Superior temporal gyrus (tissue), 1 donor: ENCODE measurements around the gene ZNF148.

Experiments used
- DNase-seq: peaks from one replicate; pipeline ENCODE4 v3.0.0-alpha.2; 2016; ENCODE audit errors: extremely low spot score

ZNF148 gene

DNA sequence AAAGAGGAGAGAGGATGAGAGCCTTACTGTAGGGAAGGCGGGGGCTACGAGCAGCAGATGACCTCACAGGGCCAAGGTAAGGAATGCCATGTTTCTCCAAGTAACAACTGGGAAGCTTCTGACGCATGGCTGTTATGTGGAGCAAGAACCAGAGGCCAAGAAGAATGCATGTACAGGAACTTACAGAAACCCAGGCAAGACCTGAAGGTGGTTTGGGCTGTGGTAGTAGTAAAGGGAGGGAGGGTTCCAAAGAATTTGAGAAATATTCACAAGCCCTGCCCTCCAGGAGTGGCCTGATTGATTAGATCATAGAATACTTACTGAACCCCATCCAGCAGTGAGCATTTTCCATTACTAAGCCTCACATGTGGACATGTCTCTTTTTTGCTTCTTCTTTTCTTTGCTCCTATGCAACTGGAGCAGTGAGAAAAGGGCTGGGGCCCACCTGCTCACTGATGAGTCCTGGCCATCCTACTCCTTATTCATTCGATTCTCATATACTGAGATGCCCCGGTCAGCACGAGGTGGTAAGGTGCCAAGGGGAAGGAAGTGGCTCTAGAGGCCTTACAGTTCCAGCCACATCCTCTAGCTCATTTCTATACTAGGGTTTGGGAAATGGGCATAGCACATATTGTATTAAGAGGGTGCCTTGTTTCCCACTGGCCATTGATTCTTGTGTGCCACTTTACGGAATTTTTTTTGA, 154.2 kb downstream of the ZNF148 start:
- no peak for DNase-seq

DNA sequence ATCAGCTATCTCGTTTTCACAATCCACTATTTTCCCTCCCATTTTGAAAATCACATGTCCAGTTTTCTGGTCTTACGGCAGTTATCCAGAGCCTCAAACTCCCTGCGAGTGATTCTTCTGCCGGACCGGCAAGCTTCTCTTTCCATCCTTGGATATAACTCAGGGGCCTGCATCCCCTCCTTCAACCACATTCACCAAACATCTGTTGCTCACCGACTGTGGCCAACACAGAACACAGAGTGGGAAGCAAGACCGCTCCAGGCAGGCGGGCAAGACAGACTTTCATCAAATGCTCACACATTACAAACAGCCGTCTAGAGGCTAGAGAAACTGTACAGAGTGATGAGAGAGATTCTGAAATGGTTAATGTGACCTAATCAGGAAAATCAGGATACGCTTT, 154.9 kb downstream of the ZNF148 start:
- DNase-seq: no peak

DNA sequence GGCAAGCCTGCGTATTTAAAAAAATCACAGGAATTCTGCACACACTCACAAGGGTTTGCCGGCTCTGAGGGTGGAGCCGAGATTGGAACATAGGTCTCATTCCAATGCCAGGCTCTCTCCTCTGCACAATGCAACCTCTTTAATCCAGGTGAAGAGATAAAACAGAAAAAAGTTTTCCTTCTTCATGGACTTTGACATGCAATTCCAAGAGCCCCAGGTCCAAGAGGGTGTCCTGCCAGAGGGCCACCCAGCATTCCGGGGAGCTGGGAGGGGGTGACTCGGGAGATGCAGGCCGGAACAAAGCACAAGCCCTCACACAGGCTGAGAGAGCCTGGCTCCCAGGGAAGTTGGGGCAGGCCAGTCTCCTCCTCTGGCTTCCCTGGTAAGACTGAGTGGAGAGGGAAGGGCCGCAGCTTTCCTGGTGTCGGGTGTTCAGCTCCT, 155.8 kb downstream of the ZNF148 start:
- no peak for DNase-seq

DNA sequence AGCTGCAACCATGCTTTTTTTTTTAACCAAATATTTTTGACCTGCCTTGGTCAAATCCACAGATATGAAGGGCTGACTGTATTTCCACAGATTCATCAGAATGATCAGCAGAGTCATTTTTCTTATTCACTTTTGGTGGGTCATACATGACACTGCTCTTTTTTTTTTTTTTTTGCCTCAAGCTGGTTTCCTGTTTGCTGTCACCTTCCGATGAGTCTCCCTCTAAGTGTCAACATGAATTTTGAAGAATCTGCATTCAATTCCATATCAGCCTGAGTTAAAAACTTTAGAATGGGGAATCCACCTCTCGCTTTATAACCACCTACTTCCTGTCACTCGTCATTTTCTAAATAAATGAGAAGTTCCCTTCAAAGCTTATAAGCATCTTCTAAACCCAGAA, 160.4 kb downstream of the ZNF148 start:
- DNase-seq: no peak

DNA sequence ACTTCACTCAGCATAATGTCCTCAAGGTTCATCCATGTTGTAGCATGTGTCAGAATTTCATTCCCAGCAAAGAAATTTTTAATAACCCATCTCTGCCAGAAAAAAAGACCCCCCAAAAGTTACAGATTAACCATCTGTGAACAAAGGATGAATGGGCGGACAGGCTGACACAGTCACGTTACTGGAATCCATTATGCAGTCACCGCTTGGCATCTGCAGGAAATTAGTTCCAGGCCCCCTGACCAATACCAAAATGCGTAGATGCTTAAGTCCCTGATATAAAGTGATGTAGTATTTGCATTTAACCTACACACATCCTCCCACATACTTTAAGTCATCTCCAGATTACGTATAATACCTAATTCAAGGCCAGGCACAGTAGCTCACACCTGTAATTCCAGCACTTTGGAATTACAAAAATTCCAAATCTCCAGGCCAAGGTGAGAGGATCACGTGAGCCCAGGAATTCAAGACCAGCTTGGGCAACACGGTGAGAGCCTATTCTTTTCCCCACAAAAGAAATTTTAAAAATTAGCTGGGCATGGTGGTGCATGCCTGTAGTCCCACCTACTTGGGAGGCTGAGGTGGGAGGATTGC, 161.1 kb downstream of the ZNF148 start:
- DNase-seq: no peak

DNA sequence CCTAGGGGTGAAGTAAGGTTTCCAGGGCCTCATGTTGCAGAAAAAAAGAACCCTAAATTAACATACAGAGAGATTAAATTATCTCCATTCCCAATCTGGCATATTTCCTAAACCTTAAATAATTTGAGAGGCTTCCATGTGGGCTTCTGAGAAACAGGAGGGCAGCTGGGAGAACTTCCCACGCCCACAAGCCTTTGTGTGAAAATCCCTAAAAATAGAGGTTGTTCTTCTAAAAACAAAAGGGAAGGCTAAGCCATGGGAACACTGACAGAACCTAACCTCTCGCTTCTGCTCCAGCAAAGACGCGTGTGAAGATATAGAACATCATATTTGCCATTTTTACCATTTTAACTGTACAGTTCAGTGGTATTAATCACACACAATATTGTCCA, 161.8 kb downstream of the ZNF148 start:
- no peak for DNase-seq

DNA sequence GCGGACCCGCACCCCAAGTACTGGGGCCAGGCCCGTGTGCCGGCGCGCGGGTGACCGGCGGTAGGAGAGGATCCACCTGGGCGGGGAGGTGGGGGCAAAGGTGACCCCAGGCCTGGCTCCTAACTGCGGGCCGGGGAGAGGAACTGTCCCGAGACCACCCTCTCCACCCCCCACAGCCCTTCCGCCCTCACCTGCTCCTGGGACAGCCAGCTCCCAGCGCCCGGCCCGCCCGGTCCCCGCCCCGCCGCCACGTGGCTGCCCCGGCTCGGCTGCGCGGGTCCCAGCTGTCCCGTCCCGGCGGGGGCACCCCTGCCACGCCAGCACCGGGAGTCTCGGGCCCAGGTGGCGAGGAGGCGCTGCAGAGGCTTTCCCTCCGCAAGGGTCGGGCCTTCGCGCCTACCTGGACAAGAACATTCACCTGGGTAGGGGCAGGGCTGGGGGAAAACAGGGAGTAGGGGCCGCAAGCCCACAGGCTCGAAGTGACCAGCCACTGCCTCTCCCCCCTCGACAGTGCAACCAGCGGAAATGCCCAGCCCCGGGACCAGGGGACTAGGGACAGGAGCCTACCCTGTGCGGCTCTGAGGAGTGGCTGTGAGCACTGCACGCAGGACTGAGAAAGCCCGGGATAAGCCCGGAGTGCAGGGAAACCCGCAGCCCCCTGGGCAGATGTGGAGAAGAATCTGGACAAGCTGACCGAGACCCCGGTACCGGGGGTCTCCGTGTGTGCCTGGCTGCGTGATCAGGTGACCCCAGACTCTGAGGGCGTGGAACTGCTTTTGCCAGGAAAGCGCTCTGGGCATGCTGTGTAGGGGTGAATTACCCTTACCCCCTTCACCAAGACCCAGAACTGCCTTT, 162.4 kb downstream of the ZNF148 start, which contains the start of gene SLC12A8:
Gene SLC12A8, minus strand, starts transcription at position 240 of the 855 bp plus-strand sequence. CDS start 1,399 bp downstream, outside the sequence.
- no peak for DNase-seq

DNA sequence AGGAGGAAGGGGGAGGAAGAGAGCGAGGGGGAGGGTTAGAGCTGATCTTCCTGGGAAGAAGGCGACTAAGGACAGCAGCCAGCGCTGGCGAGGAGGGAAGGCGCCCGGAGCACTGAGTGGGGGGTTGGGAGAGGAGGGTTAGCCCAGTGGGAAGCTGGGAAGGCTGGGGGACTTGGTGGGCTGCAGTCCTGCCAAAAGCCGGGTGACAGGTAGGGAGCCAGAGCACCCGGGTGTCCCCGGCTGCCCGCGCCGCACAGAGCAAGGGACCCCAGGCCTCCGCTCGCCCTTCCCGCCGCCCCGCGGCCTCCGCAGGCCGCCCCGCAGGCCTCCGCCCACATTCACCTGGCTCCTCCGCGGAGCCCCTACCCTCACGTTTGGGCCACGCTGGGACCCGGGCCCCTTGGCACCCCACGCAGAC, 163.0 kb downstream of the ZNF148 start:
- no peak for DNase-seq

DNA sequence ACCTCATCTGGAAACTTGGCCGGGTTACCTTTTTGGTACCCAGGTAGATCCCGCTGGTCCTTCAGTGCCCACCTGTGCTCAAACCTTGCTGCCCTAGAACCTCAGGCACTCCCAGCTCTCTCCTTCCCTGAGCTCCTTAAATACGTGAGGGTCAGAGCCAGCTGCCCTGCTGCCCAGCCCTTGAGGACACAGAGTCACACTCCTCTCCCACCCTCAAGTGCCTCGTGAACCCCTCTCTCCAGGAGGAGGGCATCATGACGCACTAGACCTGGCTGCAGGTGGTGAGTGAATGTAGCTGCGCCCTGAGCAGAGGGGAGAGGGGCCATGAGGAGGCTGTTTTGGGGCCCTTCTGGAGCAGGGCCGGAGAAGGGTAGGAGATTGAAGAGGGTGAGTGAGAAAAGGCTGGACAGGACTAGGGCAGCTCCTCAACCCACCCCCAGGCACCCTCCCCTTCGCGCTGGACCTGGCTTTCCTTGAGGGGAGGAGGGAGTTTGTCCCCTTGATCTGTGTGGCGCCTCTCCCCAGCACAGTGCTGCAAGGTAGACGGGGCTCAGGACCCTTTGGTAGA, 163.5 kb downstream of the ZNF148 start:
- no peak for DNase-seq

DNA sequence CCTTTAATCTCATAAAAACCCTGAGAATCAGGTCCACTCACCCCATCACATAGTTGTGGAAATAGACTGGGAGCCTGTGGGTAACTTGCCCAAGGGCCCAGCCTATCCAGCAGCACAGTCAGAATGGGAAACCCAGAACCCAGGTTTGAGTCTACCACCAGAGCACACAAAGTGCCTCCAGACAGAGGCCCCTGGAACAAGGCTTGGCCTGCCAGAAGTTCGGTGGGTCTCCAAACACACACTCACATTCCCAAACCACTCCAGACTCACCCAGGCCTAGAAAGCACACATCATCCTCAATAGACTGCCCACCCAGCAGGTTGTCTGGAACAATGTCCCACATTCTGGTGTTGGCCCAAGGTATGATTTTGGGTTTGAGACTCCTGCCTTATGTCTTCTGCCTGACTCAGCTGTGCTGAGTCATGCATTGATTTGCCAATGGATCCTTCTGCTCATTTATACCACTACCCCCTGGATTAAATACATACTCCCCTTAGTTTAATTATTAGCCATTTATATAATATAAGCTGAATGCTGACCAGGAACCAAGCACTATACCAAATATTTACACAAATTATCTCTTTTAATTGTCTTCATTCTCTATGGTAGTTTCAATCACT, 167.1 kb downstream of the ZNF148 start:
- DNase-seq: no peak

DNA sequence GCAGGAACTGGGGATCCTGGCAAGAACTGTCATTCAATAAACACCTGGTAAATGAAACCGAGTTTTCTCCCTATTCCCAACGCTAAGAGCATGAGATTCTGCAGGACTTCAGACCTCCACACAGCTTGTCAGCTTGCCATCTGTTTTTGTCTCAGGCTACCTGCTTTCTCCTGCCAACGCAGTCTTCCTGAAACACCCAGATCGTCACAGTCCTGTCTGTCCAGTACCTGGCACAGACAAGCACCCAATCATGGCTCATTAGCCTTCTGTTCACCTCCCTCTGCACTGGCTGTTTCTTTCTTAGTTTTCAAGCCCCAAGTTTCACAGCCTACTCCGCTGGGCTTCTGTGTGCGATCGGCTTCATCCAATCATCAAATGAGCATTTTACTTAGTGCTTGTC, 167.6 kb downstream of the ZNF148 start:
- DNase-seq: no peak

DNA sequence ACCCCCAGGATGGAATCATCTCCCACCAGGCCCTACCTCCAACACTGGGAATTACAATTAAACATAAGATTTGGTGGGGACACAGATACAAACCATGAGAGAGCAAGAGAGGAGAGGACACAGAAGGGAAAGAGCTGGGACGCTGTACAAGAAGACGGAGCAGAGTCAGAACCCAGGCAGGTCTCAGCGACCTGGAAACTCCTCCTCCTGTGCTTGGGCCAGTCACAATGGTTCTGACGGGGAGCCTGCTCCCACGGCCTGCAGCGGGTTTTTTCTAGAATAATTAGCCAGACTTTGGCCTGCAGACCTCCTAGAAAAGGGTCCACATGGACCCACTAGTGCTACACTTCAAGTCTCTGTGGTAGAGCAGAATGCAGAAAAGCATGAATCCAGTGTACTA, 168.2 kb downstream of the ZNF148 start:
- no peak for DNase-seq

DNA sequence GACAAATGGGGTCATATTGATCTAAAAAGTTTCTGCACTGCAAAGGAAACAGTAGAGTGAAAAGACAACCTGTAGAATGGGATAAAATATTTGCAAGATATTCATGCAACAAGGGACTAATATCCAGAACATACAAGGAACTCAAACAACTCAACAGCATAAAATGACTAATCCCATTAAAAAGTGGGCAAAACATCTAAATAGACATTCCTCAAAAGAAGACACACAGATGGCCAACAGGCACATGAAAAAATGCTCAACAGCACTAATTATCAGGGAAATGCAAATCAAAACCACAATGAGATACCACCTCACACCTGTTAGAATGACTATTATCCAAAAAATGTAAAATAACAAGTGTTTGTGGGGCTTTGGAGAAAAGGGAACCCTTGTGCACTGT, 171.4 kb downstream of the ZNF148 start:
- DNase-seq: no peak

DNA sequence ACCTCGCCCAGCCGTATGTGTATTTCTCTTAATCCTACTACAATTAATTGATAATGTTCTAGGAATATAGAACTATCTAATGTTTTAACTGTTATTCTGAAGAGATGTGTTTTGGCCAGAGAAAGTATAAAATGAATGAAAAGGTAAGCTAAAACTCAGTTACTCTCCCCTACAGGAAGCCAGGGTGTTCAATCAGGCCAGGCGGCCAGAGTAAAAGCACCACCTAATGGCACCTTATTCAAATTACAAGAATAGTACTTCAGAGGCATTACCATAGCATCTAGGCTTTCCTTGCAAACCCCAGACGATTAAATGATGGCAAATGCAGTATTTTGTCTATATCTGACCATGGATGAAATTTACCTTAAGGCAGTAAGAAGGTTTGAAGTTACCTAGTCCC, 172.9 kb downstream of the ZNF148 start:
- DNase-seq: no peak

DNA sequence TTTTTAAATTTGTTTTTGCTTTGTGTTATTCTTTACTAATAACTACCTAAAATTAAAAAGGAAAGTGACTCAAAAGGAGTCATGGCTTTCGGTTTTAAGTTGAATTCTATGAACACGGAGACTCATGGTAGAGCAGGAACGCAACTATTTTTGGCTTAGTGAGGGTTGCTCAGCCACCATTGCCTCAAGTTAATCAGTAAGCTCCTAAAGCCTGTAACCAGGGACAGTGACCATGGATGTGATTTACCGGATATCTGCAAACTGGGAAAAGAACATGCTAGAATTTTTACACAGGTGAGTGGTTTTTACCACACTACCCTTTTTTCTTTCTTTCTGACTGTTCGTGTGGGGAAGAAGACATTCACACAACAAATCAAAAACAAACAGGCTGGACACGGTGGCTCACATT, 174.4 kb downstream of the ZNF148 start:
- DNase-seq: no peak

DNA sequence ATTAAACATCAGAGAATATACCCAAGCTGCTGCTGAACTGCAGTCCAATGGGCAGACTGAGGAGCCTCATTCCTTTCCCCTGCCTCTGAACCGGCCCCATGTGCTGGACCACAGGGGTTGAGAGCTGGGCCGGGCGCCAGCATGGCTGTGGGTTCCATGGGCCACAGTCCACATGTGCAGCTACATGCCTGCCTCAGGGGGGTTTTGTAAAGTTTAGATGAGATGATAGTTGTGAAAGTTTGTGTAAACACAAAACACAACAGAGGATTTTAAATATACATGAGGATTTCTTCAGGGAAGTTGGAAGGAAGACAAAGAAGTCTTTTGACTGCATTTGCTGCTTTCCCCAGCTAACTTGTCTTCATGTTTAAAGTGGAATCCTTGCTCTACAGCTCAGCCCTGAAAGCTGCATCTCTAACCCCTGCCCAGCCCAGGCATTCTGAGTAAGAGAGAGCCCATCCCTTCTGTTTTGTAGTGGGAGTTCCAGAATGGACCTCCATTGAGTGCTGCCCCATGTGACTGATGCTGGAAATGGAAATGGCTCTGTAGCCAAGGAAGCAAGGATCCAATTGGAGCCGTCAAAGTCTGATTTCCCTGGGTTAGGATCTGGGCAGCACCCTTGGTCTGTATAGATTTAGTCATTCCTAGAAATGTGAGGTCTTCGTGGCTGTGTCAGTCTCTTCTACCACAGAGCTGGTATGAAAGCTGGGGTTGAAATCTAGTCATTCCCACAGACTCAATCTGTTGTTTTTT, 180.1 kb downstream of the ZNF148 start:
- no peak for DNase-seq

DNA sequence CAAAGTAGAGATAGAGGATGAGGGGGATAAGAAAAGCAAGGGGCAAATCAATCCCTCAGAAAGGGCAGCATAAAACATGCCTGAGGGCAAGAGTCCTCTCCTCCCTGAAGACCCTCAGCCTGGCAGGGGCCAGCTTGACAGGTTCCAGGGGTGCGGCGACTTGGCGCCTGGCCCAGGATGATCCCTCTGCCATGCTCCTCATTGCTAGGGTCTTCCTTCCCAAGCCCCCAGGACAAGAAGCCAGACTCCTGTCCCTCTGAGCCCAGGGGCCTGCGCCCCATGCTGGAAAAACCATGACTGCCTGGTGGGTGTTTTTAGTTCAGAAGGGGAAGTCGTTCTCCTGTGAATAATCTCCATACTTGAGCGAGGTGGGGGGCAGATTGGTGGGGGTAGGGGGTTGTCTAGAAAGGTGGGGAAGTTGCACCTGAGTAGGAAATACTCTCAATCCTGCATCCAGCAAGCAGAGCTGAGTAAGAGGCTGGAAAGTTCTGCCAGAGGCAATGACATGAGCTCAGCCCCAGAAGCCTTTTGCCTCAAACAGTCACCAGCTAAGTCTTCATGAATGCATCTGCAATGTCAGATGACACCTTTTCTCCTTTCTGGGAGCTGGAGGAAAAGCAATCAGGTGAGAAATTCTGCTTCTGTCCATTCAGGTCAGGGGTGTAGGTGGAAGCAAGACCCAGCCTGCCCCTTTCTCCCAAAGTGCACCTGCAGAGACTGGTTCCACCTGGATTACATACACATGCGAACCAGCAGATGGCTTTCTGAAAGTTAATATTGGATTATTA, 180.9 kb downstream of the ZNF148 start:
- no peak for DNase-seq

DNA sequence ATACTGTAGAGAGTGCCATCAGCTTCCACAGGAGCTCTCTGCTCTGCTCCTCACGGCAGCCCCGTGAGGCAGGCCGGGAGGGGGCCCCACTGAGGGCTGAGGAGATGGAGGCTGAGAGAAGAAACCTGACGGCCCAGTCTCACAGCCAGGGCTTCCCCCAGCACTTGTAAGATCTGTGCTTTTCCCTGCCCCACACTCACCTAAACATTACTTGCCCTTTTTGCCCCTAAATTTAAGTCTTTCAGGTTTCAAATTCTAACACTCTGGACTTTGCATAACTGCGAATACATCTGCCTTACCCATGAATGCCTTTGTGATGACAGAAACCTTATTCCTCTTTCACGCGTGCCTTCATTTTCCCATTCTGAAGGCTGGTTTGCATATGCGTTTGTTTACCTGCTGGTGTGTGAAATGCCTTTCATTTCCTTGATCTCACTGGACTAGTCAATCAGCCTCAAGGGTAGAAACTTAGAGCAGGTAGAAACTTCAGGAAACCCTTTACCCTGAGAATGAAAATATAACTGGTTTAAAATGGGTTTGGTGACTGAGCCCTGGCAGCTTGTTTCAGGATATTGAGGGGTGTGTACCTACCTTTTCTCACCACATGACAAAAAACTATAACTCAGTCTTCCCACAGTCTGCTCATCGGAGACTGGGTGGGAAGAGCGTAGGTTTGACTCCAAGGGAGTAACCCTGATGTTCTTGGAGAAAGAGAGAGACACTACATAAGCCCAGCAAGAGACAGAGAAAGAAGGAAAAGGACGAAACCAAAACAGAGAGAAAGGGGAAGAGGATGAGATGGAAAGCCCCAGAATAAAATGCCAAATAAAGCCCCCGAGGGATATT, 182.7 kb downstream of the ZNF148 start:
- no peak for DNase-seq

DNA sequence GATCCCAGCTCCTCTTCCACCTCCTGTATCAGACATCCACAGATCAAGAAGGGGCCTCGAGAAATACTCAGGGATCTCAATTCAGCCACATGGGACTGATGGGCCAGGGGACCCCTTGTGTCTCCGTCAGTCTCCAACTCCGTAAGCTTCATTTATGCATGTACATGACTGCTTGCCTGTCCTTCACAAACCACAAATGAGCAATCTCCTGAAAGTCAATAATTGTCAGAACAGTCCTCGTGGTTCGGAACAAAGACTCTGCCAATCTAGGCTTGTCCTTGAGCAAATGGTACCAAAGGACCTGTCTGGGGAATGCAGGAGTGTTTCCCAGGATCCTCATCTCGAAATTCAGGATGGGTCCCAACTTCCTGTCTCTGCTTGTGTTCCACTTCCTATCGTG, 183.4 kb downstream of the ZNF148 start:
- no peak for DNase-seq
